Renal pelvis (tissue), 4 donors: ENCODE data around the gene JUND. TPM values are rescaled to one million over a fixed set of nuclear protein-coding genes. Genes with fewer than 3 reads are reported as not detected.

Experiments used
- DNase-seq: peaks from one replicate; pipeline ENCODE4 v3.0.0-alpha.2; 2013
- polyA plus RNA-seq, 3 donors: library from polyadenylated mRNA; unstranded; fragments of 120-200 nt; gene quantifications; one replicate each; pipeline ENCODE4 v1.2.1, GENCODE V29; 2013; ENCODE audit not compliant: insufficient read length in 3 of 3

The JUND gene
- polyA plus RNA-seq, 3 donors = 65.8 to 114 (median 73.7) TPM

DNA sequence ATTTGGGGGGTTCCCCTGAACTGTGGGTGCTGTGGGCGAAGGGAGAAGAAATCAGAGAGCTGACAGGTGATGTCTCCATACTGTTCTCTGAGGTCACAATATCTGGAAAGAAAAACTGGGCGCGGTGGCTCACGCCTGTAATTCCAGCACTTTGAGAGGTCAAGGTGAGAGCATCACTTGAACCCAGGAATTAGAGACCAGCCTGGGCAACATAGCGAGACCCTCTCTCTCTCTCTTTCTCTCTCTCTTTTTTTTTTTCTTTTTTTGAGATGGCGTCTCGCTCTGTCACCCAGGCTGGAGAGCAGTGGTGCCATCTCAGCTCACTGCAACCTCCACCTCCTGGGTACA, 29.1 kb downstream of the JUND start:
- DNase-seq = no peak

DNA sequence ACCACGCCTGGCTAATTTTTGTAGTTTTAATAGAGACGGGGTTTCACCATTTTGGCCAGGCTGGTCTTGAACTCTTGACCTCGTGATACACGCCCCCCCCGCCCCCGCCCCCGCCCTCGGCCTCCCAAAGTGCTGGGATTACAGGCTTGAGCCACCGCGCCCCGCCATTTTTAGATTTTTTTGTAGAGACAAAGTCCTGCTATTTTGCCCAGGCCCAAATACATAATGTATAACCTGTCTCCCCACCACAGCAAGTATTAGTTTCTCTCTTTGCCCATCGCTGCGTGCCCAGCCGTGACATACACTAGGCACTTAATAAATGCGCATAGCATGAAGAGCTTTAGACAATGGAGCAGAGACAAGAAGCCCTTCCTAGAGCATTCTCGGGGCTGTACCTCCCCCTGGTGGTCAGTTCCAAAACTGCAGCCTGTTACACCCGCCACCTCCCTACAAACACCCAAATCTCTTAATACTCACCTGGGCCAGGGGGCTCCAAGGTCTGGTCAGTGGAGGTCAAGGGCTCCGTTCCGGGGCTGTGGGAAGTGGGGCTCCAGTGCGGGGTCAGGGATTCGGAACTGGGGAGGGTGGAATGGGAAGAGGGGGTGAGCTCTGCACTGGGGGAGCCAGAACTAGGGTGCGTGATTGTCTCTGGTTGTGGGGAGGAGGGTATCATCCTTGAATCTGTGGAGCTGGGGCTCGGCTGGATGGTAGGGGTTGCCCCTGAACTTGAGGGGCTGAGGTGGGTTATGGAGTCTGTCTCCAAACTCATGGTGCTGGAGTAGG, 29.6 kb downstream of the JUND start:
- no peak for DNase-seq

DNA sequence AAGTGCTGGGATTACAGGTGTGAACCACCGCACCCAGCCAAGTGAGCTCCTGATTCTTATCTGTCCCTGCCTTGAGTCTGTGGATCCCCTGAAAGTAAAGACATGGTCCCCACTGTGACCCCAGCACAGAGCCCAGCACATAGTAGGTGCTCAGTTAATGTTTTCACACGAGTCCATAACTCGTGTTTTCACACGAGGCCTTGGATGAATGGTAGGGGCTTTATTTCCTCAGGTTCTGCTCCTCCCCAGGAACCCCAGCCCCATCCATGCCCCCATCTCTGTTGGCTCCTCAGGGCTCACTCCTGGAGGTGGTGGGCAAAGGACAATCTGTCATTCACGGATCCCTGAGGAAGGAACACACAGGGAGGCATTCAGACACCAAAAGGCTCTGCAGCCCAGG, 31.6 kb downstream of the JUND start:
- no peak for DNase-seq

DNA sequence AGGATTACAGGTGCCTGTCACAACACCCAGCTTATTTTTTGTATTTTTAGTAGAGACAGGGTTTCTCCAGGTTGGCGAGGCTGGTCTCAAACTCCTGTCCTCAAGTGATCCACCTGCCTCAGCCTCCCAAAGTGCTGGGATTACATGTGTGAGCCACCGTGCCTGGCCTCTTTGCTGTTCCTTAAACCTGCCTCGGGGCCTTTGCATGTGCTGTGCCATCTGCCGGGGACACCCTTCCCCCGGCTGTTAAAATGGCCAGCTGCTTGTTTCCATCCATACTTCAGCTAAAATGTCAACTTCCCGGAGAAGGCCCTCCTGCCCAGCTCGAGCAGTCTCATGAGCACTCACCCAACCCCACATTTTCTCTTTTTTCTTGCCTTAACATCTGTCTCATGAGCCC, 36.1 kb downstream of the JUND start:
- DNase-seq = no peak

DNA sequence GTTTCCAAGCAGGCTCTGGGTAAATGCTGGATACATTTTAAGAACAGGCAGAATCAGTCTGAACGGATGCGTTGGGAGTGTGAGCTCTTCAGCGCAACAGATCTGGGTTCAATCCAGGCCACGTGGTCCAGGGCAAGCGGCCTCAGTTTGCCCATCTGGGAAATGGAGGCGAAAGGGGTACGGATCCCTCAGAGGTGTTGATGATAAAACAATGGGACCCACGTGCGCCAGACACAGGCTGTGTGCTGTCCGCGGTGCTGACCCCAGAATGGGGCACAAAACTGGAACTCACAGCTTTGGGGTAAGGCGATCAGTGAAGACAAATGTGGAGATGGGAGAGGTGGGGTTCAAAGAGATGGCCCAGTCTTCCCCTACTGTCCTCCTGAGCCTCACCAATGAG, 42.1 kb downstream of the JUND start:
- no peak for DNase-seq

DNA sequence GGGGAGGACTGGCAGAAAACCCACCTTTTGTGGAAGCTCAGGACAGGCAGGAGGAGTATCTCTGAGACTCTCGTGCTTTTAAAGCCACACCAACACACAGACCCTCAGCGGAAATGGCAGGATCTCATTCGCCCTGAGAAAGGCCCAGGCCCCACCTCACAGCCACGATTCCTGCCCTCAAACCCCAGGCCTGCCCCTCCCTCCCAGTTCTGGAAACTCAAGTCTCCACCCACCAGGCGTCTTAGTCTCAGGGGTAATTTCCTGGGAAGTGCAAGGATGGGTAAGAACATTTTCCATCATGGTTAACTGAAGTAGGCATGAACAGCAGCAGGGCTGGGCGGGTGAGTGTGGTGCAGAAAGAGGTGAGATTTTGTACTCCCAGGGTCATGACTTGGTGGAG, 47.2 kb downstream of the JUND start:
- DNase-seq = no peak

DNA sequence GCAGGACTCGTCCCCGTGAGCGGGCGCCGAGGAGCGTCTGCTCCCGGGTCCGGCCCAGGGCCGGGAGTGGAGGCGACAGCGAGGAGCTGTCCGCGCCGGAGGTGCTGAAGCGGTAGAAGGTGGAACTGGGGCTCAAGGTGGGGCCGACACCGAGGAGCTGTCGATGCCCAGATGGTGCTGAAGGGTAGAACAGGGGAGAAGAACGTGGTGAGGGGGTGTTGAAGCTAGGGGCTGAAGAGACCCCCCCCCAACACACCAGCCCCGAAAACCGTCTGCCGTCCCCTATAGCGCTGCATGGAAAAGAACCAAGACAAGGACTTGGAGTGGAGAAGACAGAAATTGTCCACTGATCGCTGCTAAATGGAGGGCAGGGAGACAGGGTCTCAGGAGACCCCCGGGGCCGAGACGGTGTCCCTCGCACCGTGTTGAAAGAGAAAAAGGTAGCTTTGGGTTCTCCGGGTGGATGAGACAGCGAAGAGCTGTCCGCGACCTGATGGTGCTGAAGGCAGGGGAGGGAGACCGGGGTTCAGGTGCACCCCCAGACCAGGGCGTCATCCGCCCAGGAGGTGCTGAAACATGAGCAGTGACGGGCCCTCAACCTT, 48.1 kb downstream of the JUND start:
- DNase-seq = peak; percentile 65

DNA sequence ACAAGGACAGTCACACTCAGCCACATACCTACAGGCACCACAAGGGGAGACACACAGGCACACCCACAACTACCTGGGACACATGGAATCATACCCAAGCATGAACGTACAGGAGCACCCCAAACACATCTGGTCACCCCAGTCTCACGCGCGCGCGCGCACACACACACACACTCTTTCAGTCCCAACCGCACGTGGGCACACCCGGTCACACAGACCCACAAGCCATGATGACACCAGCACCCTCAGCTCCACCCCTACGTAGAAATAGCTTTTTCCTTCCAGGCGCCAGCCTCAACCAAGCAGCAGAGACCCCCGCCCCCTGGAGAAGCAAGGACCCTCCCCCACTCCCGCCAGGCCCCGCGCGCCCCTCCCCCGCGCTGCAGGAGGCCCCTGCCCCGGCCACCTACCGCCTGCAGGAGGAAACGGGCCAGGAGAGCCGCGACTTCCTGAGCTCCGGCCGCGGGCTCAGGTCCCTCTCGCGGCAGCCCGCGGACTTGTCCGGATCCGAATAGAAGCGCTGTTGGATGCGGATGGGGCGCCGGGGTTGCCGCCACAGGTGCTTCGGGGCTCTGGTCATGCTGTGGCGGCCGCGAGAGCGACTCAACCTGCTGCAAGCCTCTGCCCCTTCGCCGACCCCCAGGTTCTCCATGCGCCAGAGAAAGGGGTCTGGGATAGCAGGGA, 48.7 kb downstream of the JUND start:
- DNase-seq = no peak

DNA sequence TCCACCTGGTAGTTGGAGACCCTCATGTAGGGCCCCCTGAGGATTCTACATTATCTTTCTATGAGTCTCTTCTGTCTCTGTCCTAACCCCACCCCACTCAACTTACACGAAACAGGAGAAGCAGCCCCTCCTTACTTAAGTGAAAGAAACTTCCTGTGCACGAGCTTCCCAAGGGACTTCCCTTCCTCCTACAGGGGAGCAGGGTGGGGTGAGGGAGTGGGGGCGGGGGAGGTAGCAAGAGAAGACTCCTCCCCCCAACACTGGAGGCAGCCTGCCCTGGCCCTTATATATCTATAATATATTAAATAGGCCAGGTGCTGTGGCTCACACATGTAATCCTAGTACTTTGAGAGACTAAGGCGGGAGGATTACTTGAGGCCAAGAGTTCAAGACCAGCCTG, 49.6 kb downstream of the JUND start:
- DNase-seq = no peak

DNA sequence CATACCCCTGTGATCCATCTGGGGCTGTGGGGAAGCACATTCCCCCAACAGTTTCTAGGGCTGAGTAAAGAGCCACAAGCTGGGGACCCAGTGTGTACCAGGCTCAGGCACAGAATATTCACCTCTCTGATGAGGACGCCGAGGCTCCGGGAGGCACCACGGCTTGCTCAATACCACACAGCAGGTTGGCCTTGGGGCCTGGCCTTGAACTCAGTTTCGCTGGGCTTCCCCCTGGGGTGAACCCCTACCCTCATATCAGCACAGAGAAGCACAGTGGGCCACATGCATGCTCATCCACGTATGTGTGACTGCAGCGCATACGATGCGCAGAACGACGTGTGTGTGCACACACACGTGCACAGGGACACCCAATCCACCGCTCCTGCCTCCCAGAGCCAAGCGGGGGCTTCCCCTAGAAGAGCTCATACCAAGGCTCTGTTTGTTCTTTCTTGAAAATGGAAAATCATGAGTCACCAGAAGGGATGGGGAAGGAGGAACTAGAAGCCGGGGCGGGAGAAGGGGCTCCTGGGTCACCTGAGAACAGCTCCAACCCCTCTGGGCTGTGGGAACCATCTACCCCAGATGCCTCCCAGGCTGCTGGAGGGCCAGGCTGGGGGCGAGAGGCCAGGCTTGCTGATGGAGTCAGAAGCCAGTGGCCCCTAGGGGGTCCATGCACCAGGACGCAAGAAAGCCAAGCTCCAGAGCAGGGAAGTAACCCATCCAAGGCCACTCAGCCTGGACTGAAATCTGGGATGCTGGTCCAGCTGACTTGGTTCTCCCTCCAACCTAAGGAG, 50.3 kb downstream of the JUND start:
- DNase-seq = no peak

DNA sequence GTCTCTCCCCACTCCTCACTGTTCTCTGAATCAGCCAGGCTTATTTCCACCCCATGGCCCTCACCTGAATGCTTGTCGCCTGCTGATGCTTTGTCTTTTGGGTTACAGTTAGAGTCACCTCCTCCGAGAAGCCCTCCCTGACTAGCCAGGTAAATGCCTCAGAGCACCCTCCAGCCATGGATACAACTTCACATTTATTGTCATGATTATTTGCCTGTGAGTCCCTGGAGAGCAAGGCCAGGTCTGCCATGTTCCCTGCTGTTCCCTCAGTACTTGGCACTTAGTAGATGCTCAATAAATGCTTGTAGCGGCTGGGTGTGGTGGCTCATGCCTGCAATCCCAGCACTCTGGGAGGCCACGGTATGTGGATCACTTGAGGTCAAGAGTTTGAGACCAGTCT, 51.5 kb downstream of the JUND start:
- no peak for DNase-seq

Other genes with a start within 250 kb of the JUND start
- gene IL12RB1, start 194.7 kb downstream of the JUND start, polyA plus RNA-seq = under 1 TPM; 0.18 to 0.27 (median 0.24) TPM
- gene MAST3, start 183.8 kb downstream of the JUND start, polyA plus RNA-seq = 1 to 10 TPM; 5.7 to 8.3 (median 7.5) TPM
- 10 to 100 TPM; 27.2 to 39.0 (median 28.4) TPM for gene PIK3R2, start 128.5 kb downstream of the JUND start, polyA plus RNA-seq
- gene IFI30, start 107.8 kb downstream of the JUND start, polyA plus RNA-seq = 10 to 100 TPM; 11.5 to 16.9 (median 12.6) TPM
- 10 to 100 TPM; 11.1 to 11.7 (median 11.1) TPM for gene MPV17L2, start 88.4 kb downstream of the JUND start, polyA plus RNA-seq
- gene RAB3A, start 77.6 kb downstream of the JUND start, polyA plus RNA-seq = 1 to 10 TPM; 5.2 to 5.5 (median 5.2) TPM
- under 1 TPM; 0.77 to 0.82 (median 0.78) TPM for gene PDE4C, start 55.2 kb downstream of the JUND start, polyA plus RNA-seq
- gene IQCN, start 7.2 kb downstream of the JUND start, polyA plus RNA-seq = 10 to 100 TPM in 2 of 3 donors, 1 to 10 TPM in 1; 6.5 to 13.0 (median 12.5) TPM
- gene LSM4, start 41.5 kb upstream of the JUND start, polyA plus RNA-seq = 100 to 1,000 TPM; 102 to 129 (median 114) TPM
- 10 to 100 TPM; 21.3 to 33.2 (median 32.1) TPM for gene PGPEP1, start 59.0 kb upstream of the JUND start, polyA plus RNA-seq
- 1 to 10 TPM; 4.5 to 6.9 (median 6.0) TPM for gene GDF15, start 104.5 kb upstream of the JUND start, polyA plus RNA-seq
- gene LRRC25, start 116.0 kb upstream of the JUND start, polyA plus RNA-seq = 1 to 10 TPM in 1 of 3 donors, under 1 TPM in 2; 0.87 to 1.2 (median 0.98) TPM
- 100 to 1,000 TPM in 2 of 3 donors, 10 to 100 TPM in 1; 99.9 to 117 (median 117) TPM for gene SSBP4, start 137.8 kb upstream of the JUND start, polyA plus RNA-seq
- 100 to 1,000 TPM; 115 to 147 (median 133) TPM for gene ISYNA1, start 156.5 kb upstream of the JUND start, polyA plus RNA-seq
- 10 to 100 TPM in 2 of 3 donors, 1 to 10 TPM in 1; 9.9 to 12.2 (median 12.0) TPM for gene ELL, start 240.4 kb upstream of the JUND start, polyA plus RNA-seq